KMS-11 (cell line): ENCODE data around the gene COX8C.

Experiments
- H2AFZ ChIP-seq: fragments of 200-600 bp; sonication (generic); 2 replicates; pipeline ENCODE4 v1.6.1; 2016; ENCODE audit warnings: antibody characterized with exemption, mixed run types, low read depth
- H3K27ac ChIP-seq: fragments of 200-600 bp; sonication (generic); 2 replicates; pipeline ENCODE4 v1.6.1; 2016; ENCODE audit warnings: mild to moderate bottlenecking, mixed run types
- H3K27me3 ChIP-seq: fragments of 200-600 bp; sonication (generic); 2 replicates; pipeline ENCODE4 v1.6.1; 2017; ENCODE audit warnings: mild to moderate bottlenecking, low read depth, mixed run types, moderate library complexity; ENCODE audit not compliant: insufficient read depth
- H3K36me3 ChIP-seq: fragments of 200-600 bp; sonication (generic); 2 replicates; pipeline ENCODE4 v1.6.1; 2017; ENCODE audit warnings: mild to moderate bottlenecking, mixed run types; ENCODE audit not compliant: insufficient read depth
- H3K4me1 ChIP-seq: fragments of 200-600 bp; sonication (generic); 2 replicates; pipeline ENCODE4 v1.6.1; 2016; ENCODE audit warnings: mild to moderate bottlenecking, low read depth, mixed run types; ENCODE audit not compliant: poor library complexity, severe bottlenecking
- H3K4me2 ChIP-seq: fragments of 200-600 bp; sonication (generic); 2 replicates; pipeline ENCODE4 v1.7.0; 2016; ENCODE audit warnings: mild to moderate bottlenecking, mixed run types
- H3K4me3 ChIP-seq: fragments of 200-600 bp; sonication (generic); IDR thresholded peaks from 2 replicates; pipeline ENCODE4 v1.6.1; 2017; ENCODE audit warnings: low read depth, low read length, mixed read lengths; ENCODE audit not compliant: insufficient read depth
- H3K79me2 ChIP-seq: fragments of 200-600 bp; sonication (generic); 2 replicates; pipeline ENCODE4 v1.6.1; 2016; ENCODE audit warnings: low read depth, mixed run types; ENCODE audit not compliant: insufficient read depth
- H3K9ac ChIP-seq: fragments of 200-600 bp; sonication (generic); 2 replicates; pipeline ENCODE4 v1.6.1; 2016; ENCODE audit warnings: mild to moderate bottlenecking, mixed run types
- H4K20me1 ChIP-seq: fragments of 200-600 bp; sonication (generic); 2 replicates; pipeline ENCODE4 v1.6.1; 2016; ENCODE audit warnings: mild to moderate bottlenecking, mixed run types; ENCODE audit not compliant: insufficient read depth
- CTCF ChIP-seq: fragments of 200-600 bp; sonication (generic); conservative IDR thresholded peaks from 2 replicates; pipeline ENCODE4 v1.6.1; 2017; ENCODE audit warnings: low read depth, mild to moderate bottlenecking, antibody characterized with exemption, low read length, moderate library complexity, mixed read lengths

COX8C gene

GRCh38 chr14:93322929-93323599 lies 23.9 kb upstream of the COX8C start:
- H3K36me3 ChIP-seq = no peaks in the 10 kb centered on the region
- H3K9ac ChIP-seq = no peak overlapping the region
- H3K4me1 ChIP-seq = peaks cover 9% of the 10 kb centered on the region
- H2AFZ ChIP-seq = no peak overlapping the region
- no peak overlapping the region for H3K27ac ChIP-seq
- no peak overlapping the region for H3K4me3 ChIP-seq
- H3K79me2 ChIP-seq = peaks cover 60% of the 10 kb centered on the region; the same call in 1 of the 2 replicates
- no peak overlapping the region for H3K4me2 ChIP-seq
- no peaks in the 10 kb centered on the region for H4K20me1 ChIP-seq
- no peaks in the 10 kb centered on the region for H3K27me3 ChIP-seq
- no peak for TF ChIP-seq CTCF

- no peaks in the 10 kb centered on the region for H4K20me1 ChIP-seq
- no peak overlapping the region for H3K9ac ChIP-seq
- no peak overlapping the region for H3K27ac ChIP-seq
- no peaks in the 10 kb centered on the region for H3K27me3 ChIP-seq
- H3K4me1 ChIP-seq = peaks cover 9% of the 10 kb centered on the region
- no peak overlapping the region for H3K4me3 ChIP-seq
- H3K79me2 ChIP-seq = peaks cover 65% of the 10 kb centered on the region; the same call in 1 of the 2 replicates
- no peak overlapping the region for H3K4me2 ChIP-seq
- H2AFZ ChIP-seq = no peak overlapping the region
- TF ChIP-seq CTCF = no peak
- no peaks in the 10 kb centered on the region for H3K36me3 ChIP-seq
Observed at GRCh38 chr14:93323600-93324174, 23.3 kb upstream of the COX8C start.

GRCh38 chr14:93326196-93326595 lies 20.8 kb upstream of the COX8C start:
- Histone ChIP-seq H3K79me2 (peaks cover 85% of the 10 kb centered on the region; the same call in 1 of the 2 replicates), H3K27me3 (no peaks in the 10 kb centered on the region), H3K4me3 (no peak overlapping the region), H2AFZ (no peak overlapping the region), H3K36me3 (no peaks in the 10 kb centered on the region), H3K4me1 (peaks cover 20% of the 10 kb centered on the region), H3K27ac (no peak overlapping the region), H3K4me2 (no peak overlapping the region), H3K9ac (no peak overlapping the region), H4K20me1 (no peaks in the 10 kb centered on the region)
- TF ChIP-seq CTCF = no peak

GRCh38 chr14:93328546-93328945 lies 18.4 kb upstream of the COX8C start:
- TF ChIP-seq CTCF = no peak
- H3K27me3 ChIP-seq = no peaks in the 10 kb centered on the region
- H3K79me2 ChIP-seq = peaks cover 77% of the 10 kb centered on the region
- H3K4me1 ChIP-seq = peaks cover 18% of the 10 kb centered on the region
- no peak overlapping the region for H3K27ac ChIP-seq
- no peak overlapping the region for H2AFZ ChIP-seq
- H3K9ac ChIP-seq = no peak overlapping the region
- H3K36me3 ChIP-seq = no peaks in the 10 kb centered on the region
- H3K4me2 ChIP-seq = no peak overlapping the region
- no peaks in the 10 kb centered on the region for H4K20me1 ChIP-seq
- no peak overlapping the region for H3K4me3 ChIP-seq
